Bronchial epithelial cell (primary cell): Measurements from ENCODE around the gene ZNF438. TPM values are rescaled to one million over a fixed set of nuclear protein-coding genes. Genes with fewer than 3 reads are reported as not detected.
"Not testable (repeated sequence)": the region's sequence is repeated elsewhere in the genome, so short reads cannot be mapped to it uniquely, and the experiment has no call there.

Source experiments
- DNase-seq: peaks from one replicate; pipeline ENCODE4 v3.0.0-alpha.2; 2010; ENCODE audit warnings: low read depth
- FAIRE-seq: peaks from 2 replicates; lab custom pipeline; 2011; peaks lifted over from hg19 to GRCh38; lab: Jason Lieb, UNC
- H3K27me3 ChIP-seq: 2 replicates; pipeline ENCODE4 v1.5.1; 2011; ENCODE audit warnings: low read length; ENCODE audit not compliant: control insufficient read depth, insufficient read depth
- H3K36me3 ChIP-seq: 2 replicates; pipeline ENCODE4 v1.5.1; 2011; ENCODE audit warnings: low read length; ENCODE audit not compliant: control insufficient read depth, insufficient read depth
- H3K4me3 ChIP-seq: 2 replicates; pipeline ENCODE4 v1.5.1; 2011; ENCODE audit warnings: mild to moderate bottlenecking, low read depth, low read length, control low read depth
- total RNA-seq: library from RNA; depleted of rRNA; stranded (reverse); fragments of >200 nt; gene quantifications from 2 replicates; pipeline ENCODE4 v1.2.1, GENCODE V29; 2014
- TF ChIP-seq, protein P1 (sequence below): IDR thresholded peaks from 2 replicates; pipeline ENCODE4 v1.5.1; 2011; ENCODE audit warnings: mild to moderate bottlenecking, moderate library complexity, low read length, control low read depth, inconsistent platforms; ENCODE audit not compliant: insufficient read depth, severe bottlenecking

ZNF438 gene
- total RNA-seq, 1 donor from 2014 or later = 0.79 TPM

DNA sequence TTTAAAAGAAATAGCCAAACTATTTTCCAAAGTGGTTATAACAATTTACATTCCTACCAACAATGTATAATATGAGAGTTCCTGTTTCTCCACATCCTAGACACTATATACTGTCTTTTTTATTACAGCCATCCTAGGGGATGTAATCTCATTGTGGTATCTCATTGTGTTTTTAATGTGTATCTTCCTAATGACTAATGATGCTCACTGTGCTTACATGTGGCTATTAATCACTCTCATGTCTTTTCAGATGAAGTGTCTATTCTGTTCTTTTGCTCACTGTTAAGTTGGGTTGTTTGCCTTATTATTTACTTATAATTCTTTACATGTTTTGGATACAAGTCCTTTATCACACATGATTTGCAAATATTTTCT lies 71.8 kb downstream of the ZNF438 start:
- no peak for DNase-seq
- Histone ChIP-seq H3K36me3 (no peaks in the 10 kb centered on the region), H3K4me3 (no peak overlapping the region), H3K27me3 (no peaks in the 10 kb centered on the region)
- TF ChIP-seq, protein P1, sequence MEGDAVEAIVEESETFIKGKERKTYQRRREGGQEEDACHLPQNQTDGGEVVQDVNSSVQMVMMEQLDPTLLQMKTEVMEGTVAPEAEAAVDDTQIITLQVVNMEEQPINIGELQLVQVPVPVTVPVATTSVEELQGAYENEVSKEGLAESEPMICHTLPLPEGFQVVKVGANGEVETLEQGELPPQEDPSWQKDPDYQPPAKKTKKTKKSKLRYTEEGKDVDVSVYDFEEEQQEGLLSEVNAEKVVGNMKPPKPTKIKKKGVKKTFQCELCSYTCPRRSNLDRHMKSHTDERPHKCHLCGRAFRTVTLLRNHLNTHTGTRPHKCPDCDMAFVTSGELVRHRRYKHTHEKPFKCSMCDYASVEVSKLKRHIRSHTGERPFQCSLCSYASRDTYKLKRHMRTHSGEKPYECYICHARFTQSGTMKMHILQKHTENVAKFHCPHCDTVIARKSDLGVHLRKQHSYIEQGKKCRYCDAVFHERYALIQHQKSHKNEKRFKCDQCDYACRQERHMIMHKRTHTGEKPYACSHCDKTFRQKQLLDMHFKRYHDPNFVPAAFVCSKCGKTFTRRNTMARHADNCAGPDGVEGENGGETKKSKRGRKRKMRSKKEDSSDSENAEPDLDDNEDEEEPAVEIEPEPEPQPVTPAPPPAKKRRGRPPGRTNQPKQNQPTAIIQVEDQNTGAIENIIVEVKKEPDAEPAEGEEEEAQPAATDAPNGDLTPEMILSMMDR = no peak
- FAIRE-seq = no peak

DNA sequence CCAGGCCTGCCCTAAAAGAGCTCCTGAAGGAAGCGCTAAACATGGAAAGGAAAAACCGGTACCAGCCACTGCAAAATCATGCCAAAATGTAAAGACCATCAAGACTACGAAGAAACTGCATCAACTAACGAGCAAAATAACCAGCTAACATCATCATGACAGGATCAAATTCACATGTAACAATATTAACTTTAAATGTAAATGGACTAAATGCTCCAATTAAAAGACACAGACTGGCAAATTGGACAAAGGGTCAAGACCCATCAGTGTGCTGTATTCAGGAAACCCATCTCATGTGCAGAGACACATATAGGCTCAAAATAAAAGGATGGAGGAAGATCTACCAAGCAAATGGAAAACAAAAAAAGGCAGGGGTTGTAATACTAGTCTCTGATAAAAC lies 82.4 kb downstream of the ZNF438 start:
- not testable (repeated sequence) for H3K27me3 ChIP-seq, FAIRE-seq, DNase-seq

DNA sequence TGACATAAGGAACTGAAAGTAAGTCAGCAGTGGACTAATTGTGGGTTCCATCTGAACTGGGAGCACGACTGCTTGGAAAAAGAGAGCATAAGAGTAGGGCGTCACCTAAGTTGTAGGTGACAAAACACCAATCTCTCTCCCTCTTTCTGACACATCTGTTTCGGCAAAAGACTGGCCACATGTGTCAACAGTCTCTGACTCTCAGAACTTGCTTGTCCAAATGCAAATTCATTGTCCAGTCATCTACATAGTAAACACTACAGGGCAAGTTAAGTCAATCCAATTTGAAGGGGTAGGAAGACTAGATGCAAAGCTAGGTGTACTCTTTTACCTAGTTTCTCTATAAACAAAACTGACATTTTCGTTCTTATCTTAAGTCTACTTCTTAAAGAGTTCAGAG lies 87.7 kb downstream of the ZNF438 start:
- no peaks in the 10 kb centered on the region for H3K27me3 ChIP-seq
- FAIRE-seq (no peak), DNase-seq (no peak)
- H3K36me3 ChIP-seq = no peaks in the 10 kb centered on the region
- H3K4me3 ChIP-seq = no peak overlapping the region
- TF ChIP-seq, protein P1 = no peak

More for the DNA sequence above, 82.4 kb downstream of the ZNF438 start:
- H3K4me3 ChIP-seq, H3K36me3 ChIP-seq: not testable (repeated sequence)

DNA sequence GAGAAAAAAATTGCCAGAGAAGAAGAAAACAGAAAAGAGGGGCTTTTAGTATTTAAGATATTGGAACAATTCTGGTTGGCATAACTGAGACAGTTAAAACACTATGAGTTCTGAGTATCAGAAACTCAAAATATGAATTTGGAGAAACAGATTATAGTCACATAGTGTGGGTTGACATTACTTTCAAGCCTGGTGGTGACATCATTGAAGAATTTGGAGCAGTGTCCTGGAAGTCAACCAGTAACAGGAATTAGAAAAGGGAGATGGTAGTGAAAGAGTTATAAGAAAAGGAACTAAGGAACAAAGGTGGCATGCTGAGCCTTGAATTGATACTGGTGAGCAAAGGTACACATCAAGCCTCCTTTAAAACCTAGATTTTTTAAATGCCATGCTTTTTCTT lies 88.2 kb downstream of the ZNF438 start:
- TF ChIP-seq, protein P1 = no peak
- no peak for DNase-seq
- H3K27me3 ChIP-seq = no peaks in the 10 kb centered on the region
- no peaks in the 10 kb centered on the region for H3K36me3 ChIP-seq
- H3K4me3 ChIP-seq = no peak overlapping the region
- FAIRE-seq = no peak

DNA sequence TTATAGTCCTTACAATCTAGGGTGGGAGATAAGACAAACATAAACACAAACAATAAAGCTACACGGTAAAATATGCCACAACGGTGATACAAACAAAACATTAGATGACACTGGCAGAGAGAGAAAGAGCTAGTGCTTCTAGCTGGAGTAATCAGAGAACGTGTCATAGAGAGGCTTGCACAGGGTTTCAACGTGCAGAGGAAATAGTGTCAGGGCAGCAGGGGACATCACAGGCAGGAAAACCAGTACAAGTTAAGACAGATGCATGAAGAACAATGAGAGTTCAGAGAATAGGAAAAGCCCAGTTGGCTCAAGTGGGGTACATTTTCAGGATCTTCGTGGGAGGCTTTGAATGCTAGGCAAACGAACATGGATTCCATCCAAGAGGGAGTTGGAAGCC lies 91.4 kb downstream of the ZNF438 start:
- Histone ChIP-seq H3K4me3 (no peak overlapping the region), H3K27me3 (no peaks in the 10 kb centered on the region), H3K36me3 (no peaks in the 10 kb centered on the region)
- TF ChIP-seq, protein P1 = no peak
- peak; percentile 27 for DNase-seq
- FAIRE-seq = no peak

DNA sequence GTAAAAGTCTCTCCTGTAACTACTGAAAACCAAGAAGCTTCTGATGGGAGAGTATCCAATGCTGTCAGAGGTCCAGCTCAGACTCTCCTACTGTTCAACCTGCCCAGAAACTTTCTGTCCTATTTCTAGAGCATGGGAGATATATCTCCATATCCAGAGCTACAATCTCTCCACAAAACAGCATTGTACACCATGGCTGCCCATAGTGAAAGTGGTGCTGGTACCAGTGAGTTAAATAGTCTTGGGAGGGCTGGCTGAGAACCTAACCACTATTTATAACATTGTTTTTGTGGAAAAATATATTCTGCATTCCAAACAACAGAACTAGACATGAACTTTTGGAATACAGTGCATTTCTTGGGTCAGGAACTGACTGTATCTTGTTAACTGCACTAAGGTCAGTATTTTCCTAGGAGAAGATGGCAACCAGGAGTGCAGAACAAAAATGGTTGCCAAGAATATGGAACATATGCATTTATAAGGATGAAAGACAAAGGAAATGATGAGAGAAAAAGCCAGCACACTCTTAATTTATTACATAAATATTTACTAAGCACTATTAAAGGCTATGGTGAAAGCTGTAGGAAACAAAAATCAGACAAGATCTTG lies 91.9 kb downstream of the ZNF438 start:
- Histone ChIP-seq H3K27me3 (no peaks in the 10 kb centered on the region), H3K4me3 (no peak overlapping the region), H3K36me3 (no peaks in the 10 kb centered on the region)
- TF ChIP-seq, protein P1 = no peak
- DNase-seq (no peak), FAIRE-seq (no peak)
